Hepatocyte (in vitro differentiated cells): Measurements from ENCODE around the gene SLFN12L.

Experiments
- EZH2 ChIP-seq: fragments of 200-600 bp; sonication (generic); IDR thresholded peaks from 2 replicates; pipeline ENCODE4 v1.6.1; 2016; ENCODE audit warnings: antibody characterized with exemption, mild to moderate bottlenecking, borderline replicate concordance
- TF ChIP-seq, protein P1 (sequence below): fragments of 200-600 bp; sonication (generic); IDR thresholded peaks from 2 replicates; pipeline ENCODE4 v1.5.1; 2016; ENCODE audit warnings: antibody characterized with exemption, mild to moderate bottlenecking; ENCODE audit not compliant: poor library complexity

GRCh38 chr17:35542990-35543389 is 5.5 kb upstream of the SLFN12L start:
- TF ChIP-seq, protein P1, sequence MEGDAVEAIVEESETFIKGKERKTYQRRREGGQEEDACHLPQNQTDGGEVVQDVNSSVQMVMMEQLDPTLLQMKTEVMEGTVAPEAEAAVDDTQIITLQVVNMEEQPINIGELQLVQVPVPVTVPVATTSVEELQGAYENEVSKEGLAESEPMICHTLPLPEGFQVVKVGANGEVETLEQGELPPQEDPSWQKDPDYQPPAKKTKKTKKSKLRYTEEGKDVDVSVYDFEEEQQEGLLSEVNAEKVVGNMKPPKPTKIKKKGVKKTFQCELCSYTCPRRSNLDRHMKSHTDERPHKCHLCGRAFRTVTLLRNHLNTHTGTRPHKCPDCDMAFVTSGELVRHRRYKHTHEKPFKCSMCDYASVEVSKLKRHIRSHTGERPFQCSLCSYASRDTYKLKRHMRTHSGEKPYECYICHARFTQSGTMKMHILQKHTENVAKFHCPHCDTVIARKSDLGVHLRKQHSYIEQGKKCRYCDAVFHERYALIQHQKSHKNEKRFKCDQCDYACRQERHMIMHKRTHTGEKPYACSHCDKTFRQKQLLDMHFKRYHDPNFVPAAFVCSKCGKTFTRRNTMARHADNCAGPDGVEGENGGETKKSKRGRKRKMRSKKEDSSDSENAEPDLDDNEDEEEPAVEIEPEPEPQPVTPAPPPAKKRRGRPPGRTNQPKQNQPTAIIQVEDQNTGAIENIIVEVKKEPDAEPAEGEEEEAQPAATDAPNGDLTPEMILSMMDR: no peak
- TF ChIP-seq EZH2: no peak
